BLaER1 treated with 17β-estradiol and CSF1 and Interleukin-3, amounts not matched to agents 10 nM and 100 nM (cell line): ENCODE results near the gene ERVMER34-1.

Source experiments
- H3K27ac ChIP-seq, 11 experiments: shearing (Covaris generic); formaldehyde crosslinking; 2 replicates each; pipeline ENCODE4 v1.8.1; 2022
- H3K27me3 ChIP-seq, 11 experiments: shearing (Covaris generic); formaldehyde crosslinking; 2 replicates each; pipeline ENCODE4 v1.8.1; 2022
- H3K36me3 ChIP-seq, 11 experiments: shearing (Covaris generic); formaldehyde crosslinking; 2 replicates each; pipeline ENCODE4 v1.8.1; 2022
- H3K4me1 ChIP-seq, 10 experiments: shearing (Covaris generic); formaldehyde crosslinking; 2 replicates each; pipeline ENCODE4 v1.8.1; 2022
- H3K4me2 ChIP-seq, 11 experiments: shearing (Covaris generic); formaldehyde crosslinking; 2 replicates each; pipeline ENCODE4 v1.8.1; 2022
- H3K4me3 ChIP-seq, 10 experiments: shearing (Covaris generic); formaldehyde crosslinking; 2 replicates each; pipeline ENCODE4 v1.8.1; 2022
- H3K9ac ChIP-seq, 11 experiments: shearing (Covaris generic); formaldehyde crosslinking; 2 replicates each; pipeline ENCODE4 v1.8.1; 2022
- H3K9me3 ChIP-seq, 11 experiments: shearing (Covaris generic); formaldehyde crosslinking; replicated peaks in 1 of 11; 2 replicates each; pipeline ENCODE4 v1.8.1; 2022
- H4K20me1 ChIP-seq, 11 experiments: shearing (Covaris generic); formaldehyde crosslinking; 2 replicates each; pipeline ENCODE4 v1.8.1; 2022
- Cebpa-rat ChIP-seq, 11 experiments: shearing (Covaris generic); IDR thresholded peaks; 2 replicates each; pipeline ENCODE4 v1.8.1; 2022

Gene ERVMER34-1

DNA sequence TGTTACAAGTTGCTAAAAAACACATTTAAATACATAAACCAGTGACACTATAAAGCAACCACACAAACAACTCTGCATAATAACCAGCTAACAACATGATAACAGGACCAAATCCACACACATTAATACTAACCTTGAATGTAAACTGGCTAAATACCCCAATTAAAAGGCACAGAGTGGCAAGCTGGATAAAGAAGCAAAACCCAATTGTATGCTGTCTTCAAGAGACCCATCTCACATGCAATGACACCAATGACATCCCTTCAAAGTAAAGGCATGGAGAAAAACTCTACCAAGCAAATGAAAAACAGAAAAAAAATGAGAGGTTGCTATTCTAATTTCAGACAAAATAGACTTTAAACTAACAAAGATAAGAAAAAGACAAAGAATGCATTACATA, 57.7 kb downstream of the ERVMER34-1 start:
- no peaks in the 10 kb centered on the region for H3K4me1 ChIP-seq
- H3K36me3 ChIP-seq, result no peaks in the 10 kb centered on the region
- H3K9me3 ChIP-seq, result peaks cover 34 to 52% (median 46%) of the 10 kb centered on the region in 11 experiments
- H3K9ac ChIP-seq, result no peak overlapping the region
- no peak overlapping the region for H3K27ac ChIP-seq
- H4K20me1 ChIP-seq, result no peaks in the 10 kb centered on the region
- H3K4me3 ChIP-seq, result no peak overlapping the region
- no peak for TF ChIP-seq Cebpa-rat (IDR thresholded peaks at IDR 0.05)
- H3K27me3 ChIP-seq, result no peaks in the 10 kb centered on the region
- no peak overlapping the region for H3K4me2 ChIP-seq
